HG03060 (cell line): ENCODE results near the gene SLC16A9.
"Not testable (repeated sequence)": the region's sequence is repeated elsewhere in the genome, so short reads cannot be mapped to it uniquely, and the experiment has no call there.

Experiments used
- ATAC-seq: cut with Tn5 transposase; IDR thresholded peaks from one replicate; pipeline ENCODE4 v1.9.1; 2021; ENCODE audit warnings: low read depth, moderate number of reproducible peaks; ENCODE audit not compliant: unreplicated experiment

Gene SLC16A9

GRCh38 chr10:59678884-59679301 lies 30.8 kb downstream of the SLC16A9 start:
- peak; percentile 62 for ATAC-seq

DNA sequence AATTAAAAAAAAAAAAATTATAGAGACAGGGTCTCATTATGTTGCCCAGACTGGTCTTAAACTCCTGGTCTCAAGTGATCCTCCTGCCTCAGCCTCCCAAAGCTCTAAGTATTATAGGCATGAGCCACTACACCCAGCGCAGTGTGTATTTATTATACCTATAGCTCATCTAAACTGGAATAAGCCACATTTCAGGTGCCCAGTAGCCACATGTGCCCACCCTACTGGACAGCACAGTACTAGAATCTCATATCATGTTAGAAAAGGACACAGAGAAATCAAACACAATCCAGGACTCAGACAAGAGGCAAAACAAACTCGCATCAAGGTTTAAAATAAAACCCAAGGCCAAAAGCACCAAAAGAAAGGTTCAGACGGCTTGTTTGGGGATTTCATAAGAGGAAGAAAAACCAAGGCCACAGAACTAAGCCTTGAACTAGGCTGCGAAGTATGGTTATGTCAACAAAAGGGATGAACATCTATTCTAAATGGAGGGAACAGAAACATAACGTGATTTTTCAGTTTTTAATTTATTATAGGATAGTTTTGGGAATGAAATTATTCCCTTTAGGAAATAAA lies 32.3 kb downstream of the SLC16A9 start:
- no peak for ATAC-seq

DNA sequence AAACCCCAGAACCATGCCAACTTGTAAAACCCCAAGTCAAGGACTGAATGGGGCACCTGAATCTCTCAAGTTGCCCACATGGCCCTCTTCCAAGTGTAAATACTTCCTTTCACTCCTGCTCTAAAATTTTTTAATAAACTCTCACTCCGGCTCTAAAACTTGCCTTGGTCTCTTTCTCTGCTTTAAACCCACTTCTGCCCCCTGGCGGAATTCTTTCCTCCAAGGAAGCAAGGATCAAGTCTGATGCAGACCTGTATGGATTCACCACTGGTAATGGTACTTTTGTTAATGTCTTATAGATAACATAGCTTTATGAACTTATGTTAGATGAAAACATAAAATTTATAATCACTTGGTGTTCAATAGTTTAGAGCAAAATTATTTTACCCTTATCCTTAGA lies 33.8 kb downstream of the SLC16A9 start:
- ATAC-seq: no peak

- no peak for ATAC-seq
These were observed 35.3 kb downstream of the SLC16A9 start for GRCh38 chr10:59674215-59674836.

- no peak for ATAC-seq
These were observed 37.3 kb downstream of the SLC16A9 start for GRCh38 chr10:59672150-59672875.

GRCh38 chr10:59670269-59670668 lies 39.4 kb downstream of the SLC16A9 start:
- ATAC-seq: no peak

GRCh38 chr10:59668096-59668495 lies 41.6 kb downstream of the SLC16A9 start:
- ATAC-seq: no peak

GRCh38 chr10:59666310-59666709 lies 43.3 kb downstream of the SLC16A9 start:
- no peak for ATAC-seq

DNA sequence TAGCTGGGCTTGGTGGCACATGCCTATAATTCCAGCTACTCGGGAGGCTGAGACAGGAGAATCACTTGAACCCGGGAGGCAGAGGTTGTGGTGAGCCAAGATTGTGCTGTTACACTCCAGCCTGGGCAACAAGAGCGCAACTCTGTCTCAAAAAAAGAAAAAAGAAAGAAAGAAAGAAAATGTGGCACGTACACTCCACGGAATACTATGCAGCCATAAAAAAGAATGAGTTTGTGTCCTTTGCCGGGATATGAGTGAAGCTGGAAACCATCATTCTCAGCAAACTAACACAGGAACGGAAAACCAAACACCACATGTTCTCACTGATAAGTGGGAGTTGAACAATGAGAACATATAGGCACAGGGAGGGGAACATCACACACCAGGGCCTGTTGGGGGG lies 46.4 kb downstream of the SLC16A9 start:
- not testable (repeated sequence) for ATAC-seq

DNA sequence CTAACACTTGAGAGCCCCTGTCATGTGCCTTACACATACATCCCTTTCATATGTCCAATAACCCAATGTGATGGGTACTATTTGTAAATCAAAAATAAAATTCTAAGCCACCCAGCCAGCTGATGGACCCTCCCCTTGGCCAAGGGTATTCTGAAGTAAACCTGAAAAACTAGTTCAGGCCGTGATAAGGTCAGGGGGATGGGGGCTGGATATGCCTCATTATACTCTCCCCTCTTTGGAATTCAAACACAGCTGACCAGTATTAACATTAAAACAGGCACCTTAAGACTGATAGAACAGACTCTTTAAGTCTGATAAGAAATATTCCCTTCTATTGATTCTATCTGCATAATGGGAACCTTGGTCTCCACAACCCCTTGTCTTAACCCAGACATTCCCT lies 51.9 kb downstream of the SLC16A9 start:
- ATAC-seq: no peak

DNA sequence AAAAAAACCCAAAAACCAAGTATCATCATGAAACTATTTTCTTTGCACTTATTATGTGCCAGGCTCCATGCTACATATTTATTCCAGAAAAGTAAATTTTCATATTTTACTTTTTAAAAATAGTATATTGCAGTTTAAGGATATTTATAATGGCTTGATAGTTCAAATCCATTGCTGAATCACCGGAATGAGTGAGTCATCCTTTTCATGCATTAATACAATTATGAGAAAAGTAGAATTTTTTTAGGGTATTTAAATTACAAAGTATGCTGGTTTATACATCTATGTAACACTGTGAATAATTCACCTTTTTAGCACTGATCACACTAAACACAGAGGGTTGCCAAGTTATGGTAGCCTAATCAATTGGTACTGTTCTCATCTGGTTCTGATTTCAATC lies 54.3 kb downstream of the SLC16A9 start:
- ATAC-seq: no peak

DNA sequence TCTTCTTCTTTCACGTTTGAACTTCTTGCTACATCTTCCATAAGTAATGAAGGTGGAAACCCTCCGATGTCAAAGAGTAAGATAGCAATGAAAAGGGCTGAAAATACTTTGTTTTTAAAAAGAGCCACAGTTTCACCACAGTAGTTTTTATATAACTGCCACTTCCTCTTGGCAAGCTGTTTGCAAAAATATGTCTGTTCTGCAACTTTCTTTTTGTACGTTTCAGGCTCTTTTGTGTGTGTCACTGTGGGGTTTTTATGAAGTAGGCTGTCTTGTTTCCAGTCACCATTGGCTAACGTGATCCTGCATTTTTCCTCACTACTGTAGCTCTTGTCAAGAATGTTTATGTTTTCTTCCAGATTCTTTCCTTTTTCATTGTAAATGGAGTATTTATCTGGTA lies 55.6 kb downstream of the SLC16A9 start:
- ATAC-seq: no peak

- ATAC-seq: no peak
These were observed 57.7 kb downstream of the SLC16A9 start for GRCh38 chr10:59651902-59652301.

DNA sequence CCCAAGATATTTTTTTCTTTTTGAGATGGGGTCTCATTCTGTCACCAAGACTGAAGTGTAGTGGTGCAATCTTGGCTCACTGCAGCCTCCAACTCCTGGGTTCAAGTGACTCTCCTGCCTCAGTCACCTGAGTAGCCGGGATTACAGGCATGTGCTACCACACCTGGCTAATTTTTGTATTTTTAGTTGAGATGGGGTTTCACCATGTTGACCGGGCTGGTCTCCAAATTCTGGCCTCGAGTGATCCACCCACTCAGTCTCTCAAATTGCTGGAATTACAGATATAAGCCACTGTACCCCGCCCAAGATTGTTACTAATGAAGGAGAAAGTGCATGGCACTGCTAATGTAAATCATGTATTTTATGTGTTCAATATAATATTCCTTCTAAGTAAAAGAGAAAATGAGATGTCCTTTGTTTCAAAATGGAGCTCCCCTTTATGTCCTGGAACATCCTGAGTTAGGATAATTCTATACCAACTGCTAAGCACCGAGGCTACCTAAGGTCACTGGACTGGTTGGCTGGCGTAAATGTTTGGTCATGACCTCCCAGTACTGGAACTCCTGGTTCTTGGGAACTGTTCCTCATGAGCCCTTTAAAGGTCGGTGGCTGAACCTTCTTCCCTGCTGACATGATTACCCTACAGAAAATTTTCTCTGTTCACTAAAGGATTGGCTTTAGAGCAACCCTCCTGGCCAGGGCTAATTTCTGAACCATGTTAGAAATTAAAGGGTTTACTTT lies 59.9 kb downstream of the SLC16A9 start:
- no peak for ATAC-seq

DNA sequence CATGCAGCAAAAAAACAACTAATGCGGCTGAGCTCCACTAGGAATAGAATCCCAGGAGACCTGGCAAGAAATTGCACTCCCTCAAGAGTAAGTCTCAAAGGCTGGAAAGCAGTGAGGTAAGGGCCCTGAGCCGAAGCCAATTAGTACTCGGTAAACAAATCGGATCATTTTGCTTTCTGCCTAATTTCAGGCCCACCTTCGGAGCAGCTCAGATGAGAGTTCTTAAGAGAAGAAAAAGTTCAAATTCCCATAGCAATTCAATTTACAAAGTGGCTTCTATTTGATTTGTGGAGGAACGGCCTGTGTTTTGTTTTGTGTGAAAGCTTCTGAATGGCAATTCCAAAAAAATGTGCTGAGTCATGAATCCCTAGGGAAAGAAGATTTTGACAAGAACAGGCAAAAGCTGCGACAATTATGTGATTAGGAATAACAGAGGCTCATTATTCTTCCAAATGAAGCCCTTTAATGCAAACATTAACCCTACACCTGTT lies 60.9 kb downstream of the SLC16A9 start:
- no peak for ATAC-seq

- no peak for ATAC-seq
These were observed 64.8 kb downstream of the SLC16A9 start for GRCh38 chr10:59644841-59645240.

- not testable (repeated sequence) for ATAC-seq
These were observed 68.0 kb downstream of the SLC16A9 start for GRCh38 chr10:59641688-59642087.

DNA sequence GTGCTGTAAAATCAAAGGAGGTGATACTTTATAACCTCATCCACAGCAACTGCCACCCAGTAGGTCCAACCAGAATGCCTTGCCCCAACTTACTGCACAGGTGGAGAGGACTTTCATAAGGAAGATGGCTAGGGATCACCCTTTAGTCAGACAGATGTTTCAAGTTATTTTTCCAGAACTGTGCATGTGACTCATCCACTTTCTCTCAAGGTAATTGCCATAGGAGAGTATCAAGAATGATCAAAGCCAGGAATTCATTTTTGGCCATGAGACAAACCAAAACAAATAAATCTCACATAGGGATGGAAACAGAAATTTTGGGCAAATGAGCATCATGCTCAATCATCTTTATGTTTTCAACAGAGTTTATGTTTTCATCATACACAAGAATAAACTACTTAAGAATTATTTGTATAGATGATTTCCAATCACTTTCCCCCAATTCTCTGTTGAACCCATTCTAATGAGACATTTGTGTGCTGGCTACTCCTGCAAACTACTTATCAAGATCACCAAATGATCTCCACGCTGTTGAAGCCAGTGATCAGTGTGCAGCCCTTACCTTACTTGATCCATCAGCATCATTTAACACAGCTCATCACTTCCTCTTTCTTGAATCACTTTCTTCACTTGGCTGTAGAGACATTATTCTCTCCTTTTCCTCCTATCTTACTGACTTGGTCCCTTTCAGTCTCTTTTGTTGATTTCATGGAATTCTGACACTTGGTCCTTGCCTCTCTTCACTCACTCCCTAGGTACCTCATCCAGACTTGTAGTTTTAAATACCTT lies 74.0 kb downstream of the SLC16A9 start:
- ATAC-seq: no peak

DNA sequence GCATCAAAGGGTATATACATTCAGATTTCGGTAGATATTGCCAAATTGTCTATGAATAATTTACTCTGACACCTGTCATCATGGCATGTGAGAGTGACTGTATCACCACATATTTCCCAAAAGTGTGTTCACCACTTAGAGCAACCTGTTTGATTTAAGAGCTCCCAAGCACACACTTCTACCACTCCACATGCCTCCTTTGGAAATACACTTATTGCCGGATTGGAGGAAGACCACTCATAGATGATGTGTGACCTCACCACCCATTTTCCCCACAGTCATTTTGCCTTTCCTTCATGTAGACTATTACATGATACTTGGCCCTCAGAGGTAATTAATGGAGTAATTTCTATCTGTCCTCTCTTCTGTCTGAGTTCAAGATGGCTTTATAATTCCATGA lies 75.5 kb downstream of the SLC16A9 start:
- ATAC-seq: no peak

- ATAC-seq: no peak
These were observed 76.6 kb downstream of the SLC16A9 start for GRCh38 chr10:59633063-59633462.
